GM20000 (cell line): ENCODE measurements around the gene OSGIN1.

Source experiments
- DNase-seq: peaks from one replicate; pipeline ENCODE4 v3.0.0; 2012; ENCODE audit warnings: low spot score
- TF ChIP-seq, protein P1 (sequence below): IDR thresholded peaks from 2 replicates; pipeline ENCODE4 v1.5.1; 2012; ENCODE audit warnings: mild to moderate bottlenecking, control low read depth; ENCODE audit errors: extremely low read depth, missing control alignments

OSGIN1 gene

GRCh38 chr16:83968306-83968851 lies 15.3 kb downstream of the OSGIN1 start:
- TF ChIP-seq, protein P1, sequence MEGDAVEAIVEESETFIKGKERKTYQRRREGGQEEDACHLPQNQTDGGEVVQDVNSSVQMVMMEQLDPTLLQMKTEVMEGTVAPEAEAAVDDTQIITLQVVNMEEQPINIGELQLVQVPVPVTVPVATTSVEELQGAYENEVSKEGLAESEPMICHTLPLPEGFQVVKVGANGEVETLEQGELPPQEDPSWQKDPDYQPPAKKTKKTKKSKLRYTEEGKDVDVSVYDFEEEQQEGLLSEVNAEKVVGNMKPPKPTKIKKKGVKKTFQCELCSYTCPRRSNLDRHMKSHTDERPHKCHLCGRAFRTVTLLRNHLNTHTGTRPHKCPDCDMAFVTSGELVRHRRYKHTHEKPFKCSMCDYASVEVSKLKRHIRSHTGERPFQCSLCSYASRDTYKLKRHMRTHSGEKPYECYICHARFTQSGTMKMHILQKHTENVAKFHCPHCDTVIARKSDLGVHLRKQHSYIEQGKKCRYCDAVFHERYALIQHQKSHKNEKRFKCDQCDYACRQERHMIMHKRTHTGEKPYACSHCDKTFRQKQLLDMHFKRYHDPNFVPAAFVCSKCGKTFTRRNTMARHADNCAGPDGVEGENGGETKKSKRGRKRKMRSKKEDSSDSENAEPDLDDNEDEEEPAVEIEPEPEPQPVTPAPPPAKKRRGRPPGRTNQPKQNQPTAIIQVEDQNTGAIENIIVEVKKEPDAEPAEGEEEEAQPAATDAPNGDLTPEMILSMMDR = no peak
- DNase-seq = peak; percentile 44

DNA sequence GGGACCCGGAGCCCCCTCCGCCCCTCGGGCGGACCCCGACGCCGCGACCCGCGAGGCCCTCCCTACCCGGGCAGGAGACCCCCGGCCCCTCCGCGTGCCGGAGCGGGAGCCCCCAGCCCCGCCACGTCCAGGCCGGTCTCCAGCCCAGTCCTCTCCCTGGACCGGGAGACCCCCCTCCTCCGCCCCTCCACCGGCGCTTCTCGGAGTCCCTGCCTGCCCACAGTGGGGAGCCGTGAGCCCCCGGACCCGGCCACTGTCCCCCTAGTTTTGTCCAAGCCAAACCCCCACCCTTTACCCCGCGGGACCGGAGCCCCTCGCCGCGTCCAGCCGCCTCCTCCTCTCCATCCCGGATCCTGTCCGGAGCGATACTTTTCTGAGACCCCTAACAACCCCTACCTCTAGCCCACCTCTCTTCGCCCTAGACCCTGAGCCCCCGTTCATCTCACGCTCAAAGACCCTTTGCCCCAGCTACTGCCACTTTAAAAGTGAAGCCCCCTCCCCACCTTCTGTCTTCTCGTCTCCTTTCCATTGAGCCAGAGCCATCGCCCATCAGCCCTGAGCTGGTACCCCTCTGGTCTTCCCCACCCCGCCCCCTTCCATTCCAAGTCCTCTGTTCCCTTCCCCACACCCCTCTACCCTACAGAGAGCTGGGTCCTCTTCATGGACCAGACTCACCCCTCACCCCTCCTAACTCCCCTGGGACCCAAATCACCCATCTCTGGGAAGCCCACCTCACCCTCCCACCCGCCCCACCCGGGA lies 16.0 kb downstream of the OSGIN1 start:
- no peak for DNase-seq
- TF ChIP-seq, protein P1 = no peak

GRCh38 chr16:83969771-83970429 lies 16.9 kb downstream of the OSGIN1 start:
- TF ChIP-seq, protein P1 = no peak
- no peak for DNase-seq

- TF ChIP-seq, protein P1 = no peak
- no peak for DNase-seq
Measured at GRCh38 chr16:83970430-83970815, 17.4 kb downstream of the OSGIN1 start.

DNA sequence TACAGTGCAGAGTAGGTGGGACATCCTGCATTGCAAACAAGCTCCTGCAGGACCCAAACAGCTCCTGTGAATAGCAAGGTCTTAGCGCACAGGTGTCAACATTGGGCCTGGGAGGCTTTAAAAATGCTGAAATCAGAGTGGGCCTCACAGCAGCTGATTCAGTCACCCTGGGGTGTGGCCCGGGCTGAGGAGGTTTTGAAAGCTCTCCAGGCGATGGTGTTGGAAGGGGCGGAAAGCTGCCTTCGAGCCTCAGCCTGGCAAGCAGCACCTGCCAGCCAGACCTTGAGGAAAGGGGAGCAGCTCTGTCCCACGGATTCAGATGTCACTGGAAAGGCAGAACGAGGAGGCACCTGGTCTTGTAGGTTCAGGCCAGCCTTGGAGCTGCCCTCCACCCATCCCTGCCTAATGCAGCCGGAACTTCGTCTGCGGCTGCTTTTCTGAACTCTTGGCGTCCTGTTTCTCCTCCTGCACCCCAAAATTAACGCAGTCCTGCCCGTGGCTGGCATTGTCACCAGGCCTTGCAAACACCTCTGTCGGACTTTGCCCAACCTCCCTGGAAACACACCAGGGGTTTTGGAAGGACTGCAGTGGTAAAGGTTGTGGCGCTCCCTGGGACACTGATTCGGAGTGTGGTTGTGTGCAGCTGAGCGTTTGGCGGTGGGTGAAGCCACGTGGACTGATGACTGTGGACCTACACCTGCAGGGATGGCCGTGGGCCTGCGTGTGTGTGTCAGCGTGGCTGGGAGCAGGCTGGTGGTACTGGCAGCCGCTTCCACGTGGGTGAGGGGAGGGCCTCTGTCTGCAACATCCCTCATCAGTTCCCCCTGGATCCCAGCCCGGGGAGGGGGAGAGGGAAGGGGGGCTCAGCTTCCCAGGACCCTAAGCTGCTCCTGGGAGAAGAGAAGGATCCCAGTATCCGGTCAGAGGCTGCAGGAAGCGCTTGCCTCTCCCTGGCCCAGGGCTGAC lies 18.4 kb downstream of the OSGIN1 start:
- DNase-seq = no peak
- TF ChIP-seq, protein P1 = no peak

GRCh38 chr16:83972256-83973008 lies 19.4 kb downstream of the OSGIN1 start:
- DNase-seq = no peak
- TF ChIP-seq, protein P1 = no peak
